Measurements from ENCODE around the gene TSPAN9. TPM values are rescaled to one million over a fixed set of nuclear protein-coding genes. Genes with fewer than 3 reads are reported as not detected.

Gene TSPAN9
- polyA plus RNA-seq, 1 of the 3 experiments (the other 2 are of a cell fraction) = 34.9 TPM

GRCh38 chr12:3309805-3310204, 232.6 kb downstream of the TSPAN9 start (continued):
- TF ChIP-seq MAX (IDR thresholded peaks at IDR 0.05; ENCODE audit: low read depth) (no peak), FOXM1 (IDR thresholded peaks at IDR 0.05; ENCODE audit: low read depth) (no peak), TEAD4 (IDR thresholded peaks at IDR 0.05; ENCODE audit: borderline replicate concordance, insufficient read depth) (no peak), EP300 (IDR thresholded peaks at IDR 0.05; ENCODE audit: borderline replicate concordance in 1 of 2, low read depth in 1 of 2, low read length in 1 of 2) (no peak)

GRCh38 chr12:3310271-3311026, 233.3 kb downstream of the TSPAN9 start:
- Histone ChIP-seq H3F3A (replicated peaks; ENCODE audit: insufficient read depth) (no peaks in the 10 kb centered on the region), H3K79me2 (ENCODE audit: insufficient read depth) (no peaks in the 10 kb centered on the region), H3K9me3 (no peaks in the 10 kb centered on the region), H3K4me2 (no peak overlapping the region), H4K20me1 (ENCODE audit: insufficient read depth) (no peaks in the 10 kb centered on the region), H3K4me1 (ENCODE audit: control insufficient read depth in 1 of 2, insufficient read depth in 2 of 2, low read depth in 1 of 2, low read length in 1 of 2) (peaks cover 0 to 20% of the 10 kb centered on the region in 2 experiments; a peak in 1 of 4 replicates), H3K9me2 (no peaks in the 10 kb centered on the region), H3K27me3 (ENCODE audit: insufficient read depth) (no peaks in the 10 kb centered on the region), H3K27ac (ENCODE audit: low read depth in 2 of 2, low read length in 1 of 2) (no peak overlapping the region), H2AFZ (ENCODE audit: low read depth) (no peak overlapping the region), H3K36me3 (replicated peaks in 1 of 2; ENCODE audit: control insufficient read depth in 1 of 2, insufficient read depth in 2 of 2, low read length in 1 of 2) (no peaks in the 10 kb centered on the region), H3K4me3 (ENCODE audit: low read depth in 2 of 2, low read length in 1 of 2) (no peak overlapping the region), H3K9ac (no peak overlapping the region)
- TF ChIP-seq CHD2 (IDR thresholded peaks at IDR 0.05; ENCODE audit: low read length, partially characterized antibody) = no peak
- no peak for TF ChIP-seq YY1 (IDR thresholded peaks at IDR 0.05; ENCODE audit: low read depth)
- no peak for TF ChIP-seq TCF12 (IDR thresholded peaks at IDR 0.05)
- TF ChIP-seq FOXJ3 (CRISPR knock-in tag; IDR thresholded peaks at IDR 0.05) = no peak
- TF ChIP-seq SMC3 (IDR thresholded peaks at IDR 0.05; ENCODE audit: low read depth, low read length) = no peak
- TF ChIP-seq EP300 (IDR thresholded peaks at IDR 0.05; ENCODE audit: borderline replicate concordance in 1 of 2, low read depth in 1 of 2, low read length in 1 of 2) = no peak
- no peak for TF ChIP-seq RFX5 (IDR thresholded peaks at IDR 0.05; ENCODE audit: low read length)
- TF ChIP-seq GATA2 (CRISPR knock-in tag; IDR thresholded peaks at IDR 0.05) = no peak
- TF ChIP-seq, protein P1, sequence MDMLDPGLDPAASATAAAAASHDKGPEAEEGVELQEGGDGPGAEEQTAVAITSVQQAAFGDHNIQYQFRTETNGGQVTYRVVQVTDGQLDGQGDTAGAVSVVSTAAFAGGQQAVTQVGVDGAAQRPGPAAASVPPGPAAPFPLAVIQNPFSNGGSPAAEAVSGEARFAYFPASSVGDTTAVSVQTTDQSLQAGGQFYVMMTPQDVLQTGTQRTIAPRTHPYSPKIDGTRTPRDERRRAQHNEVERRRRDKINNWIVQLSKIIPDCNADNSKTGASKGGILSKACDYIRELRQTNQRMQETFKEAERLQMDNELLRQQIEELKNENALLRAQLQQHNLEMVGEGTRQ (IDR thresholded peaks at IDR 0.05; ENCODE audit: borderline replicate concordance, low read depth, low read length) = no peak
- TF ChIP-seq RXRA (IDR thresholded peaks at IDR 0.05; ENCODE audit: borderline replicate concordance, low read depth) = no peak
- POLR2A ChIA-PET = interaction anchor here (0.6 kb wide), 1 partner anchor 493 kb away, joined by 3 read pairs; no protein-coding TSS in a partner anchor
- DNase-seq = no peak
- 71% methylated on average over 13 of the region's 18 CpGs for WGBS (ENCODE audit: low lambda C conversion rate)
- CTCF ChIA-PET = interaction anchor here (1.1 to 7.8 kb wide), 7 partner anchors 11 to 493 kb away, joined by 3 to 156 read pairs (median 7); no protein-coding TSS in a partner anchor

- no peak overlapping the region for H2AFZ ChIP-seq (ENCODE audit: low read depth)
- no peak for DNase-seq
- POLR2A ChIA-PET = interaction anchor here (0.6 kb wide), 1 partner anchor 492 kb away, joined by 3 read pairs; no protein-coding TSS in a partner anchor
- H3K36me3 ChIP-seq (replicated peaks in 1 of 2; ENCODE audit: control insufficient read depth in 1 of 2, insufficient read depth in 2 of 2, low read length in 1 of 2) = no peaks in the 10 kb centered on the region
- H3K4me2 ChIP-seq = no peak overlapping the region
- no peaks in the 10 kb centered on the region for H4K20me1 ChIP-seq (ENCODE audit: insufficient read depth)
- no peaks in the 10 kb centered on the region for H3K9me3 ChIP-seq
- no peak overlapping the region for H3K9ac ChIP-seq
- H3K79me2 ChIP-seq (ENCODE audit: insufficient read depth) = no peaks in the 10 kb centered on the region
- H3K4me1 ChIP-seq (ENCODE audit: control insufficient read depth in 1 of 2, insufficient read depth in 2 of 2, low read depth in 1 of 2, low read length in 1 of 2) = peaks cover 0 to 22% of the 10 kb centered on the region in 2 experiments; a peak in 1 of 4 replicates
- H3K9me2 ChIP-seq = no peaks in the 10 kb centered on the region
- H3K4me3 ChIP-seq (ENCODE audit: low read depth in 2 of 2, low read length in 1 of 2) = no peak overlapping the region
- no peaks in the 10 kb centered on the region for H3F3A ChIP-seq (replicated peaks; ENCODE audit: insufficient read depth)
- WGBS (ENCODE audit: low lambda C conversion rate) = 93% methylated on average over 10 of the region's 14 CpGs
- H3K27ac ChIP-seq (ENCODE audit: low read depth in 2 of 2, low read length in 1 of 2) = no peak overlapping the region
- CTCF ChIA-PET = interaction anchor here (1.1 to 7.8 kb wide), 9 partner anchors 12 to 493 kb away, joined by 3 to 156 read pairs (median 5); no protein-coding TSS in a partner anchor
- H3K27me3 ChIP-seq (ENCODE audit: insufficient read depth) = no peaks in the 10 kb centered on the region
- TF ChIP-seq JUND (IDR thresholded peaks at IDR 0.05) (no peak), SIN3A (IDR thresholded peaks at IDR 0.05; ENCODE audit: borderline replicate concordance, low read depth, low read length) (no peak), RCOR1 (IDR thresholded peaks at IDR 0.05; ENCODE audit: low read length) (no peak), TCF12 (IDR thresholded peaks at IDR 0.05) (no peak), FOXM1 (IDR thresholded peaks at IDR 0.05; ENCODE audit: low read depth) (no peak), GATA2 (CRISPR knock-in tag; IDR thresholded peaks at IDR 0.05) (no peak), MEF2A (IDR thresholded peaks at IDR 0.05; ENCODE audit: borderline replicate concordance, low read depth) (no peak), ZBTB33 (IDR thresholded peaks at IDR 0.05; ENCODE audit: borderline replicate concordance, low read depth) (no peak), MAX (IDR thresholded peaks at IDR 0.05; ENCODE audit: low read depth) (no peak), NRF1 (IDR thresholded peaks at IDR 0.05; ENCODE audit: low read depth, low read length) (no peak), FOXJ3 (CRISPR knock-in tag; IDR thresholded peaks at IDR 0.05) (no peak), NFIC (IDR thresholded peaks at IDR 0.05; ENCODE audit: borderline replicate concordance) (no peak)
- TF ChIP-seq, protein P2, sequence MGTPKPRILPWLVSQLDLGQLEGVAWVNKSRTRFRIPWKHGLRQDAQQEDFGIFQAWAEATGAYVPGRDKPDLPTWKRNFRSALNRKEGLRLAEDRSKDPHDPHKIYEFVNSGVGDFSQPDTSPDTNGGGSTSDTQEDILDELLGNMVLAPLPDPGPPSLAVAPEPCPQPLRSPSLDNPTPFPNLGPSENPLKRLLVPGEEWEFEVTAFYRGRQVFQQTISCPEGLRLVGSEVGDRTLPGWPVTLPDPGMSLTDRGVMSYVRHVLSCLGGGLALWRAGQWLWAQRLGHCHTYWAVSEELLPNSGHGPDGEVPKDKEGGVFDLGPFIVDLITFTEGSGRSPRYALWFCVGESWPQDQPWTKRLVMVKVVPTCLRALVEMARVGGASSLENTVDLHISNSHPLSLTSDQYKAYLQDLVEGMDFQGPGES (IDR thresholded peaks at IDR 0.05; ENCODE audit: low read depth, low read length) = no peak
These were observed 233.8 kb downstream of the TSPAN9 start for GRCh38 chr12:3311027-3311402.

Data from SK-N-SH (cell line).